ENCODE results near the gene ZNF276.
"Not testable (repeated sequence)": the region's sequence is repeated elsewhere in the genome, so short reads cannot be mapped to it uniquely, and the experiment has no call there.

Gene ZNF276

GRCh38 chr16:89697161-89697615, 24.1 kb upstream of the ZNF276 start:
- TF ChIP-seq CTCF (IDR thresholded peaks at IDR 0.05; ENCODE audit: insufficient read depth, low read depth, low read length, missing control alignments): no peak
- no peak for DNase-seq (ENCODE audit: low read depth)
- no peak overlapping the region for H3K4me3 ChIP-seq (ENCODE audit: low read depth, low read length)

- no peak for DNase-seq (ENCODE audit: low read depth)
- TF ChIP-seq CTCF (IDR thresholded peaks at IDR 0.05; ENCODE audit: insufficient read depth, low read depth, low read length, missing control alignments): no peak
- H3K4me3 ChIP-seq (ENCODE audit: low read depth, low read length): no peak overlapping the region
These were observed 23.6 kb upstream of the ZNF276 start for GRCh38 chr16:89697616-89698331.

GRCh38 chr16:89698717-89699116, 22.6 kb upstream of the ZNF276 start:
- DNase-seq (ENCODE audit: low read depth); H3K4me3 ChIP-seq (ENCODE audit: low read depth, low read length): not testable (repeated sequence)

- not testable (repeated sequence) for H3K4me3 ChIP-seq (ENCODE audit: low read depth, low read length); DNase-seq (ENCODE audit: low read depth)
These were observed 21.7 kb upstream of the ZNF276 start for GRCh38 chr16:89699629-89700099.

GRCh38 chr16:89700100-89700648, 21.2 kb upstream of the ZNF276 start:
- H3K4me3 ChIP-seq (ENCODE audit: low read depth, low read length): peak overlapping the region; percentile 76
- DNase-seq (ENCODE audit: low read depth): peak; percentile 99
- TF ChIP-seq CTCF (IDR thresholded peaks at IDR 0.05; ENCODE audit: insufficient read depth, low read depth, low read length, missing control alignments): peak; percentile 56

- DNase-seq (ENCODE audit: low read depth): peak; percentile 70
- TF ChIP-seq CTCF (IDR thresholded peaks at IDR 0.05; ENCODE audit: insufficient read depth, low read depth, low read length, missing control alignments): peak; percentile 40
These were observed 20.5 kb upstream of the ZNF276 start for GRCh38 chr16:89700649-89701424.

GRCh38 chr16:89701425-89702406, 19.6 kb upstream of the ZNF276 start, which contains the start of gene SPATA2L:
Gene SPATA2L, minus strand, starts transcription at chr16:89701705. Its CDS starts 473 bp downstream, at chr16:89701232.
- DNase-seq (ENCODE audit: low read depth): peak; percentile 98
- TF ChIP-seq CTCF (IDR thresholded peaks at IDR 0.05; ENCODE audit: insufficient read depth, low read depth, low read length, missing control alignments): peak; percentile 32
- H3K4me3 ChIP-seq (ENCODE audit: low read depth, low read length): peak within 1 kb of the TSS; percentile 76

More at GRCh38 chr16:89700649-89701424, 20.5 kb upstream of the ZNF276 start:
- peak overlapping the region; percentile 76 for H3K4me3 ChIP-seq (ENCODE audit: low read depth, low read length)
